H54 (cell line): ENCODE results near the gene DLX1.
"Not testable (repeated sequence)": the region's sequence is repeated elsewhere in the genome, so short reads cannot be mapped to it uniquely, and the experiment has no call there.

Source experiments
- DNase-seq: peaks from one replicate; pipeline ENCODE4 v3.0.0; 2011; ENCODE audit warnings: low spot score, mixed read lengths; ENCODE audit not compliant: insufficient read length
- FAIRE-seq: peaks from 3 replicates; lab custom pipeline; 2011; peaks lifted over from hg19 to GRCh38; lab: Jason Lieb, UNC
- POLR2A ChIP-seq: IDR thresholded peaks from 2 replicates; pipeline ENCODE4 v1.6.1; 2011; ENCODE audit warnings: low read depth, mild to moderate bottlenecking, low read length

The DLX1 gene

DNA sequence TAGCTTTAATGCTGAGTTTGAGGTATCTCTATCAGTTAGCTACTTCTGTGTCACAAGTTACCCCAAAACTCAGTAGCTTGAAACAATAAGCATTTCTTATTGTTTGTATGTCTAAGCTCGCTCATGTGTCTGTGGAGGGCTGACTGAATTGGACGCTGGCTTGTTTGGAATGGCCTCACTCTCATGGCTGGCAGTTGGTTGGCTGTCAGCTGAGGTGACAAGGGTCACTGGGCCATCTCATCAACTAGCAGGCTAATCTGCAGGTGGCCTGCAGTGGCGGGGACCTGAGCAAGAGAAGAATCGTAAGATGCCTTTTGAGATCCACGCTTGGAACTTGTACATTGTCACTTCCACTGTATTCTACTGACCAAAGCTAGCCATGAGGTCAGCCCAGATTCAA, 30.8 kb downstream of the DLX1 start:
- DNase-seq = no peak
- FAIRE-seq = no peak
- TF ChIP-seq POLR2A = no peak

DNA sequence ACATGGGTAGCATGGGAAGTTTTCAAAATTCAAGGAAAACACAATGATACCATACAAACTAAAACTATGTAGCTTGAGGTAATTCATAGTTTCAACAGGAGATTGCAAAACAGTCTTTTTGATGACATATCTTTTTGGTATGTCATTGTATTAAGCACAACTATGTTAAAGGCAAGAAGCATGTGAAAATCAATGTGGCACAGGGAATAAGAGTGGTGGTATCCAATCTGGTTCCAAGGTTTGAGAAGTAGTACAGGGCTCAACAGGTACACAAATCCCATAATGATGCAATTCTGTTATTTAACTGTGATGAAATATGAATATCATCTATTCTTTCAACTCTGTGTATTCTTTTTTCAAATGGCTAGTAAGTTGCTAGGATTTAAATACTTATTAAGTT, 33.8 kb downstream of the DLX1 start:
- no peak for DNase-seq
- FAIRE-seq = peak; percentile 95
- TF ChIP-seq POLR2A = no peak

DNA sequence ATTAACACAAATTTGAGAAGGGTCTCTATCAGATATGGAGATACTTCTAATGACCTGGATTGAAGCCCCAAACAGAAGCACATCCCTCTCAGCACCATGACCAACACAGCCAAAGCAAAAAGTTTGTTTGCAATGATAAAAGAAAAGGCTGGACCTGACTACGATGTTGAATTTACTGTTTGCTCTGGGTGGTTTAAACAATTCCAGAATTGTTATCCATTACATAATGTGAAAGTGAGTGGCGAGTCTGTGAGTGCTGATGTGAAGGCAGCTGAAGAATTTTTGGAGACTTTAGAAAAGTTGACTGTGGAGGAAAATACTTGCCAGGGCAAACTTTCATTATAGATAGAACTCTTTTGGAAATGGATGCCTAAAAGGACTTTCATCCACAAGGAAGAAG, 34.8 kb downstream of the DLX1 start:
- no peak for FAIRE-seq
- DNase-seq = no peak
- TF ChIP-seq POLR2A = no peak

DNA sequence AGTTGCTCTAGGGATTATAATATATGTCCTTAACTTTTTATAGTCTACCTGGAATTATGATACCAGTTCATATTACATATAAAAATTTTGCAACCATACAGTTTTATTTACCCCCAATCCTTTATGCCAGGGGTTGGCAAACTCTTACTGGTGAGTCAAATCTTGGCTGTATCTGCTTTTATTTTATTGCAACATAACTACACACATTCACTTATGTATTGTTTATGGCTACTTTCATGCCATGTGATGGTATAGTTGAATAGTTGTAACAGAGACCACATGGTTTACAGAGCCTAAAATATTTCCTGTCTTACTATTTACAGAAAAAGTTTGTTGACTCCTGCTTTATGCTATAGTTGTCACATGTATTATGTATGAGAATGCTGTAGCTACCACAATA, 43.2 kb downstream of the DLX1 start:
- TF ChIP-seq POLR2A = no peak
- DNase-seq (no peak), FAIRE-seq (no peak)

DNA sequence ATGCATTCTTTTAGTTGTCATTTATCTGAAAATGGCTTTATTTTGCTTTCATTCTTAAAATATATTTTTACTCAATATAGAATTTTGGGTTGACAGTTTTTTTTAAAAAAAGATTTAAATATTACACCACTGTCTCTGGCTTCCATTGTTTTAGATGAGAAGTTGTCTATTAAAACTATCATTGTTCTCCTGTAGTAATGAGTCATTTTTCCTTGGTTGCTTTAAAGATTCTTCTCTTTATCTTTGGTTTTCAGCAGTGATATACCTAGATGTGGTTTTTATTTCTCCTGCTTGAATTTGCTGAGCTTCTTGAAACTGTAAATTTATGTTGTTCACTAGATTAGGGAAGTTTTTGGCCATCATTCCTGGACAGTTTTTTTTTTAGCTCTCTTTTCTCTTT, 44.1 kb downstream of the DLX1 start:
- DNase-seq (no peak), FAIRE-seq (no peak)
- TF ChIP-seq POLR2A = no peak

DNA sequence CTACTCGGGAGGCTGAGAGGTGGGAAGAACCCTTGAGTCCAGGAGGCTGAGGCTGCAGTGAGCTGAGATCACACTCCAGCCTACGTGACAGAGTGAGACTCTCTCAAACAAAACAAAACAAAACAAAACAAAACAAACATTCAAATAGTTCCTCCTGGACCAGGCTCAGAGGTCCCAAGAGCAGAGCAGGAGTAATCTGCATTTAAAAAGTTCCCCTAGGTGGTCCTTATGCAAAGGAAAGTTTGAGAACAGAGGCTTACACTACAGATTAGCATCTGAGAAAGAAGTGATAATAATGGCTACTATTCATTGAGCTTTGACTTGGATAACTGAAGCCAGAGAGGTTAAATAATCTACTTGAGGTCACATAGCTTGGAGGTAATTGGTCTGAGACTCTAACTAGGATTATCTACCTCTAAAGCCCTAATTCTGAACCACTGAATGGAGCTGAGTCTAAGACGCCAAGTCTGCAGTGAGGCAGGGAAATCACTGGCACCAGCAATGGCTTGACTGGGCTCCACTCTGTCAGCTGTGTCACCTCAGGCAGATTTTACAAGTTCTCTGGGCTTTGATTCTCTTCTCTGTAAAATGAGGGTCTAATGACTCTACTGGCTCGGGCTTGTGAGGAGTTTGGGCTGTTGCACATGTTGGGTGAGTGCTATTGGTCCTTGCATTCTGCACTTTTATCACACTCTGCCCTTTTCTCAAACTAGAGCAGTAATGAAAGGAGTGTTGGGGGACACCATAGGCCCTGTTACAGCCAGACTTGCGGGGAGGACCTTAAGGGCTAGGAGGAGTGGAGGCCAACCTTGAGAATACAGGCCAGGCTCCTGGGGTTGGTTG, 46.6 kb downstream of the DLX1 start:
- FAIRE-seq (no peak), DNase-seq (no peak)
- no peak for TF ChIP-seq POLR2A

DNA sequence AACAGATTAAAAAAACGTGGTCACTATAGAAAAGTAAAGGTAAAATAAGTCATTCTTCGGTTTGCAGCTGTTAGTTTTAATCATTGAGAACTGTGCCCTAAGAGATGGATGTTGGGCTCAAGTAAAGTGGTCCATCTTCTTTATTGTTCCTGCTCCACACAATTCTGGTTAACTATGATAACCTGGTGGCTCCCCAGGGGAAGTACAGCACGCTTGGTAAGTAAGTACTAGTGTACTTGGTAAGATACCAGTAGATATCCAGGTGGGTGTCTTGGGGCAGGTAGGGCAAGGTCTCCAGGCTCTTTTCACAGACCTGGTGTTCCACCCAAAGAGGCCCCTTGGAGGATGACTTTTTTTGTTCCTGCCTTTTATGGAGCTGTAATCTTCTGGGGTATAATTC, 49.0 kb downstream of the DLX1 start:
- no peak for FAIRE-seq
- DNase-seq = no peak
- no peak for TF ChIP-seq POLR2A

DNA sequence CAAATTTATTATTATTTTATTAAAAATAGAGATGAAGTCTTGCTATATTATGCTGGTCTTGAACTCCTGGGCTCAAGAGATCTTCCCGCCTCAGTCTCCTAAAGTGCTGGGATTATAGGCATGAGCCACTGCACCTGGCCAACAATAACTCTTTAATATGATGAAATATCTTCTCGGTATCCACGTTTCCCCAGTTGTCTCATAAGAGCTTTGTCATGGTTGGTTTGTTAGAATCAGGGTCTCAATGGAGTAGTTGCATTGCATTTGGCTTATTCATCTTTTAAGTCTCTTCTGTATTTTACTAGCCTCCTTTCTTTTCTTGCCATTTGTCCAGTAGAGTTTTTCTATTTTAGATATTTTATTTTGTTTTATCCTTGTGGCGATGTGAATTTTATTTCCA, 50.1 kb downstream of the DLX1 start:
- DNase-seq (no peak), FAIRE-seq (no peak)
- no peak for TF ChIP-seq POLR2A

DNA sequence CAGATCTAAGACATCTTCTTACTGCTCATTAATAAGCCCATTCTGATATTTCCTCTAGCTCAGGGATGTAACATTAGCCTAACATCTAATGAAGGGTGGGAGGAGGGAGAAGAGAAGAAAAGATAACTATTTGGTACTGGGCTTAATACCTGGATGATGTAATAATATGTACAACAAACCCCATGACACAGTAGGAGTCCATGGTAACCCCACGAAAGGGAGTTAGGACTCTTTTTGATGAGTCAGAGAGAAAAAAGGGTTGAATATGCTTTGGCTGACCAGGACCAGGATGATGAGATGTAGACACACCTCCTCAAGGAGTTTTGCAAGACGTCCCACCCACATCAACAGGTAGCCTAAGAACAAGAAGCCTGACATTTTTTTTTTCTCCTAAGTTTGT, 51.8 kb downstream of the DLX1 start:
- TF ChIP-seq POLR2A = no peak
- FAIRE-seq (no peak), DNase-seq (no peak)

DNA sequence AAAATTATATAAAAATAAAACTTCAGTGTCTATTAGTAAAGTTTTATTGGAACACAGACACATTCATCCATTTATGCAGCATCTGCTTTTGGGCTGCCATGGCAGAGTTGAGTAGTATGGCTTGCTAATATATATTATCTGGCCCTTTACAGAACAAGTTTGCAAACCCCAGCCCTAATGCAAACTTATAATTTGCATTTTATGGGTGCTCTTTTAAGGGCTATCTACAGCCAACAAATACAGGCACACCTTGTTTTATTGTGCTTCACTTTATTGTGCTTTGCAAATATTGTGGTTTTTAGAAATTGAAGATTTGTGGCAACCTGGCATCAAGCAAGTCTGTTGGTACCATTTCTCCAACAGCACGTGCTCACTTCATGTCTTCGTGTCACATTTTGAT, 52.6 kb downstream of the DLX1 start:
- no peak for TF ChIP-seq POLR2A

DNA sequence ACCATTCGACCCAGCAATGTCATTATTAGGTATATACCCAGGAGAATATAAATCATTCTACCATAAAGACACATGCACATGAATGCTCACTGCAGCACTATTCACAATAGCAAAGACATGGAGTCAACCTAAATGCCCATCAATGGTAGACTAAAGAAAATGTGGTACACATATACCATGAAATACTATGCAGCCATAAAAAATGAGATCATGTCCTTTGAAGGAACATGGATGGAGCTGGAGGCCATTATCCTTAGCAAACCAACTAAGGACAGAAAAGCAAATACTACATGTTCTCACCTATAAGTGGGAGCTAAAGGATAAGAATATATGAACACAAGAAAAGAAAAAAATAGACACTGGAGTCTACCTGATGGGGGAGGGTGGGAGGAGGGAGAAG, 53.4 kb downstream of the DLX1 start:
- FAIRE-seq = not testable (repeated sequence)

More for the DNA sequence above, 52.6 kb downstream of the DLX1 start:
- DNase-seq (no peak), FAIRE-seq (no peak)

More for the DNA sequence above, 53.4 kb downstream of the DLX1 start:
- not testable (repeated sequence) for DNase-seq
